Sigmoid colon (tissue), 7 donors: Measurements from ENCODE around the gene MAP2K1. TPM values are rescaled to one million over a fixed set of nuclear protein-coding genes. Genes with fewer than 3 reads are reported as not detected.
"Not testable (repeated sequence)": the region's sequence is repeated elsewhere in the genome, so short reads cannot be mapped to it uniquely, and the experiment has no call there.

Experiments used
- DNase-seq: peaks from one replicate; pipeline ENCODE4 v3.0.0-alpha.2; 2019
- H3K27ac ChIP-seq, 4 donors: fragments of 200-600 bp; sonication (generic); one replicate each; pipeline ENCODE4 v1.5.1; 2016 to 2019; ENCODE audit warnings: mild to moderate bottlenecking in 1 of 4
- H3K27me3 ChIP-seq, 3 donors: fragments of 200-600 bp; sonication (generic); one replicate each; pipeline ENCODE4 v1.5.1; 2019; ENCODE audit warnings: mild to moderate bottlenecking in 1 of 3
- H3K36me3 ChIP-seq, 4 donors: fragments of 200-600 bp; sonication (generic); one replicate each; pipeline ENCODE4 v1.5.1; 2016 to 2019
- H3K4me1 ChIP-seq, 4 donors: fragments of 200-600 bp; sonication (generic); one replicate each; pipeline ENCODE4 v1.5.1; 2017 to 2019
- H3K4me3 ChIP-seq, 4 donors: fragments of 200-600 bp; sonication (generic); one replicate each; pipeline ENCODE4 v1.5.1; 2017 to 2019; ENCODE audit warnings: mild to moderate bottlenecking in 2 of 4, moderate library complexity in 1 of 4
- H3K9me3 ChIP-seq, 4 donors: fragments of 200-600 bp in 3 of 4; sonication (generic) in 3 of 4; one replicate each; pipeline versions ENCODE4 v1.5.1 to v1.6.1; 2013 to 2019
- EP300 ChIP-seq, 4 donors: sonication (generic); formaldehyde crosslinking; IDR thresholded peaks; one replicate each; pipeline ENCODE4 v1.6.1; 2017; ENCODE audit warnings: antibody characterized with exemption in 4 of 4
- POLR2A ChIP-seq, 2 donors: fragments of 450-650 bp; IDR thresholded peaks; one replicate each; pipeline ENCODE4 v1.6.1; 2016; ENCODE audit warnings: antibody characterized with exemption in 2 of 2, mild to moderate bottlenecking in 2 of 2, moderate library complexity in 2 of 2
- POLR2AphosphoS5 ChIP-seq, 4 donors: sonication (generic); formaldehyde crosslinking; IDR thresholded peaks; one replicate each; pipeline ENCODE4 v1.6.1; 2017; ENCODE audit warnings: antibody characterized with exemption in 4 of 4
- WGBS, 2 donors: extraction: QIAGEN DNeasy Blood & Tissue Kit; methylation state at CpG; one replicate each; pipeline ENCODE4 v1.1.7; 2013; 5-methylcytosine and 5-hydroxymethylcytosine counted together
- intact Hi-C: fragments of 100-400 bp; cut with DNase I; formaldehyde crosslinking; loops from one replicate; pipeline ENCODE4 v1.15.1; 2023
- polyA plus RNA-seq, 3 donors: library from polyadenylated mRNA; stranded (reverse); fragments of 200-250 nt; gene quantifications; one replicate each; pipeline ENCODE4 v1.2.3, GENCODE V29; 2013
- total RNA-seq, 4 donors: library from RNA; depleted of rRNA; stranded (reverse); fragments of >200 nt; gene quantifications; one replicate each; pipeline ENCODE4 v1.1.0, GENCODE V29; 2016
- TF ChIP-seq, protein P1 (sequence below), 4 experiments: fragments of 450-650 bp in 3 of 4; fragments of 200-600 bp in 1 of 4; IDR thresholded peaks; one replicate each; pipeline ENCODE4 v1.5.1; 2016 to 2019; ENCODE audit warnings: antibody characterized with exemption in 4 of 4, mild to moderate bottlenecking in 3 of 4, moderate library complexity in 2 of 4
- donor health status: healthy with polysubstance abuse.
- donor health status: Bipolar disorder and iron deficiency.
- donor health status: healthy.

MAP2K1 gene
- total RNA-seq (10 to 100 TPM; 21.0 to 32.8 (median 25.7) TPM), polyA plus RNA-seq (10 to 100 TPM; 19.8 to 38.8 (median 36.8) TPM)

DNA sequence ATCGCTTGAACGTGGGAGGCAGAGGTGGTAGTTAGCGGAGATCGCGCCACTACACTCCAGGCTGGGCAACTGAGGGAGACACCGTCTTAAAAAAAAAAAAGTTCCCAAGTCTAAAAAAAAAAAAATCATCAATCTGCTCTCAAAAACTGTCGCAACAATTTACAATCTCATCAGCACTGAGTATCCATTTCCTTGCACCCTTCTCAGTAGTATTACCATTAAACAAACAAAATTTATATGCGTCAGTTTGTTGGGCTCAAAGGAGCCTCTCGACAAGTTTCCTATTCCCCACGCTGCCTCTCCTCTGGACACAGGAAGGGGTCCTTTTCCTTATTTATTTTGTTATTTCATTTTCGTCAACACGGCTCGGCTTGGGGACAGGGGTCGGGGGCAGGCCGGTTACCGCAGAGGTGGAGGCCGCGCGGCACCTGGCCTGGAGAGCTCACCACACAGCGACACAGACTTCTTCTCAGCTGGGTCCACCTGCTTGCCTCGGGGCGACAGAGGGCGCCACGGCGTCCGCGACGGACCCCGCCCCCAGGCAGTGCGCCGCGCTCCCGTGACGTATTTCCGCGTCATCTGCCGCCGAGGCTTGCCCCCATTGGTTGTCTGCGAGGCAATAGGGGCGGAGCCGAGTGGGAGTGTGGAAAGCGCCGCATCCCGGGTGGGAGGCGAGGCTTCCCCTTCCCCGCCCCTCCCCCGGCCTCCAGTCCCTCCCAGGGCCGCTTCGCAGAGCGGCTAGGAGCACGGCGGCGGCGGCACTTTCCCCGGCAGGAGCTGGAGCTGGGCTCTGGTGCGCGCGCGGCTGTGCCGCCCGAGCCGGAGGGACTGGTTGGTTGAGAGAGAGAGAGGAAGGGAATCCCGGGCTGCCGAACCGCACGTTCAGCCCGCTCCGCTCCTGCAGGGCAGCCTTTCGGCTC lies at the start of gene MAP2K1:
Gene MAP2K1, plus strand, starts transcription at position 709 of the 920 bp plus-strand sequence. CDS start 436 bp downstream, outside the sequence.
- intact Hi-C loops, result loop anchor here (1.0 to 2.0 kb wide), 3 partner anchors 30 to 118 kb away; partner anchors contain the start of genes RPL4, SNAPC5, TIPIN and ZWILCH
- H3K4me3 ChIP-seq, result peak within 1 kb of the TSS; percentile 71 to 99 (median 87)
- 2 to 4% methylated on average over 69 of the region's 69 CpGs for WGBS, 2 donors

DNA sequence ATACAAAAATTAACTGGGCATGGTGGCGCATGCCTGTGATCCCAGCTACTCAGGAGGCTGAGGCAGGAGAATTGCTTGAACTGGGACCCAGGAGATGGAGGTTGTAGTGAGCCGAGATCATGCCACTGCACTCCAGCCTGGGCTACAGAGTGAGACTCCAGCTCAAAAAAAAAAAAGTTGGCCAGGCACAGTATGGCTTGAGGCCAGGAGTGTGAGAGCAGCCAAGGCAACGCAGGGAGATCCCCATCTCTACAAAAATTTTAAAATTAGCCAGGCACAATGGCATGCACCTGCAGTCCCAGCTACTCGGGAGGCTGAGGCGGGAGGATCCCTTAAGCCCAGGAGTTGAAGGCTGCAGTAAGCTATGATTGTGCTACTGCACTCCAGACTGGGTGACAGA lies 38.2 kb upstream of the MAP2K1 start:
- H3K4me3 ChIP-seq, H3K27ac ChIP-seq, H3K9me3 ChIP-seq, intact Hi-C loops, DNase-seq, H3K4me1 ChIP-seq, H3K27me3 ChIP-seq: not testable (repeated sequence)
- H3K36me3 ChIP-seq, result peaks cover 0 to 63% (median 5%) of the 10 kb centered on the region in 4 donors
- 64 to 80% methylated on average over 5 of the region's 5 CpGs for WGBS, 2 donors

More for the DNA sequence above, at the start of gene MAP2K1:
- Histone ChIP-seq H3K36me3 (no peaks in the 10 kb centered on the region), H3K27me3 (no peaks in the 10 kb centered on the region), H3K27ac (peak within 1 kb of the TSS; percentile 93 to 99 (median 98)), H3K4me1 (peaks cover 0 to 33% (median 21%) of the 10 kb centered on the region in 4 donors), H3K9me3 (no peaks in the 10 kb centered on the region)
- DNase-seq, result peak; percentile 99
- peak in 2 of 4 donors; percentile 5 to 43 for TF ChIP-seq EP300 (IDR thresholded peaks at IDR 0.05)
- peak; percentile 43 to 60 for TF ChIP-seq POLR2A (IDR thresholded peaks at IDR 0.05)
- TF ChIP-seq POLR2AphosphoS5 (IDR thresholded peaks at IDR 0.05), result peak; percentile 80 to 90 (median 86)
- TF ChIP-seq, protein P1, sequence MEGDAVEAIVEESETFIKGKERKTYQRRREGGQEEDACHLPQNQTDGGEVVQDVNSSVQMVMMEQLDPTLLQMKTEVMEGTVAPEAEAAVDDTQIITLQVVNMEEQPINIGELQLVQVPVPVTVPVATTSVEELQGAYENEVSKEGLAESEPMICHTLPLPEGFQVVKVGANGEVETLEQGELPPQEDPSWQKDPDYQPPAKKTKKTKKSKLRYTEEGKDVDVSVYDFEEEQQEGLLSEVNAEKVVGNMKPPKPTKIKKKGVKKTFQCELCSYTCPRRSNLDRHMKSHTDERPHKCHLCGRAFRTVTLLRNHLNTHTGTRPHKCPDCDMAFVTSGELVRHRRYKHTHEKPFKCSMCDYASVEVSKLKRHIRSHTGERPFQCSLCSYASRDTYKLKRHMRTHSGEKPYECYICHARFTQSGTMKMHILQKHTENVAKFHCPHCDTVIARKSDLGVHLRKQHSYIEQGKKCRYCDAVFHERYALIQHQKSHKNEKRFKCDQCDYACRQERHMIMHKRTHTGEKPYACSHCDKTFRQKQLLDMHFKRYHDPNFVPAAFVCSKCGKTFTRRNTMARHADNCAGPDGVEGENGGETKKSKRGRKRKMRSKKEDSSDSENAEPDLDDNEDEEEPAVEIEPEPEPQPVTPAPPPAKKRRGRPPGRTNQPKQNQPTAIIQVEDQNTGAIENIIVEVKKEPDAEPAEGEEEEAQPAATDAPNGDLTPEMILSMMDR (IDR thresholded peaks at IDR 0.05), result peak; percentile 36 to 69 (median 52)

DNA sequence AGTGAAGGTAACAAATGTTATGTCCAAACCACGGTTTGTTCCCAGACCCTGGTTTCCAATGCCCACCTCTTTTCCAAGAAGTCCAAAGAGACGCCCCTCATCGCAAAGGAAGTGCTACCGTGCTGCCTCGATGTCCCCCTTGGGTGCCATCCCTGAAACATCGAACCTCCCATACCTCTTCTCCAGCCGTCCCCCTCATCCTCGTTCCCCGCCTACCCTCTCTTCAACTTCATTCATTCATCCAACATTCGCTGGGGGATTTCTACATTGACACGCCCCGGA lies 30.7 kb upstream of the MAP2K1 start:
- Histone ChIP-seq H3K4me3 (peak overlapping the region; percentile 51 to 85 (median 72)), H3K9me3 (no peaks in the 10 kb centered on the region), H3K4me1 (peaks cover 0 to 11% (median 8%) of the 10 kb centered on the region in 4 donors), H3K36me3 (peaks cover 0 to 18% (median 0%) of the 10 kb centered on the region in 4 donors), H3K27ac (peak overlapping the region; percentile 80 to 88 (median 86)), H3K27me3 (no peaks in the 10 kb centered on the region)
- intact Hi-C loops, result loop anchor here (1.0 to 2.0 kb wide), 2 partner anchors 31 to 149 kb away; partner anchors contain the start of genes RPL4 and ZWILCH
- TF ChIP-seq EP300 (IDR thresholded peaks at IDR 0.05) (no peak), POLR2AphosphoS5 (IDR thresholded peaks at IDR 0.05) (no peak), POLR2A (IDR thresholded peaks at IDR 0.05) (no peak)
- TF ChIP-seq, protein P1 (IDR thresholded peaks at IDR 0.05), result no peak
- WGBS, 2 donors, result 2 to 3% methylated on average over 12 of the region's 12 CpGs
- no peak for DNase-seq

DNA sequence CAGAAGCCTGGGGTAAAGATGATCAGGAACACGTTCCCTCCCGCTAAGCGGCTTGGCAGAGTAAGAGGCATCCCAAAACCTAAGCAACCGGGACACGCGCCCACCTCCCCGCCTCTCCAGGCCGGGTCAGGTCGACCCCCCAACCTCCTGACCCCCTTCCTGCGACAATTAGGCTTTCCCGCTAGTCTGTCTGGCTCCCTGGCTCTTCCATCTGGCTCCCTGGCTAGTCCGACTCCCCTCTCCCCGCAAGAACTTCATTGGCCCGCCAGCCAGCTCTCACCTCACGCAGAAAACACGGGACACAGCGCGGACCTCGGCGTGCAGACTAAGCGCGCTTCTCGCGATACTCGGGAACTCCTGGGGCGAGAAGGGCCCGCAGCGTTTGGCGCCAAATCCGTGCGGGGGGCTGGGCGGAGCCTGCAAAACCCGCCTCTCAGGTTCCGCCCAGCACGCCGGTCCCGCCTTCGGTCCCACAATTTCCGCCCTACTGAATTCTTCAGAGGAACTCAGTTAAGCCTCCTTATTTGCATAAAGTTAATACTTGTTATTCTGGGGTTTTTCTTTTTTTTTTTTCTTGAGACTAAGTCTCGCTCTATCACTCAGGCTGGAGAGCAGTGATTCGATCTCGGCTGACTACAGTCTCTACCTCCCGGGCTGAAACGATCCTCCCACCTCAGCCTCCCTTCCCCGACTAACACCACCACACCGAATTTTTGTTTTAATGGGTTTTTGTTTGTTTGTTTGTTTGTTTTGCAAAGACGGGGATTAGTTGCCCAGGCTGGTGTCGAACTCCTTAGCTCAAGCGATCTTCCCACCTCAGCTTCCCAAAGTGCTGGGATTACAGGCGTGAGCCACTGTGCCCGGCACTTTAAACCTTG lies 30.1 kb upstream of the MAP2K1 start, which contains the start of gene TIPIN:
Gene TIPIN, minus strand, starts transcription at position 327 of the 878 bp plus-strand sequence. CDS start 3,738 bp downstream, outside the sequence.
- 2 to 7% methylated on average over 51 of the region's 51 CpGs for WGBS, 2 donors

DNA sequence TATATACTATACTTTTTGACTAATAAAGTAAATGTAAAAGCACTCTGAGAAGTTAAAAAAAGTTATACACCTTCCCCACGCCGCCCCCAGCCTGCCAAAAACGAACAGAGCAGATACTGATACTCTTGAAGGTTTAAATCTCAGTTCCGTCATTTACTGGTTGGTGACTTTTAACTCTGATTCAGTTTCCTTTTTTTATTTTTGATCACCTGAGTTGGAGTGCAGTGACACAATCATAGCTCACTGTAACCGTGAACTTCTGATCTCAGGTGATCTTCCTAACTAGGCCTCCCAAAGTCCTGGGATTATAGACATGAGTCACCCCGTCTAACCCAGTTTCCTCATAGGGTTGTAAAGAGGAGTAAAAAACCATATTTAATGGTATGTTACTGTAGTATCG lies 27.0 kb upstream of the MAP2K1 start:
- TF ChIP-seq POLR2A (IDR thresholded peaks at IDR 0.05) (no peak), EP300 (IDR thresholded peaks at IDR 0.05) (no peak), POLR2AphosphoS5 (IDR thresholded peaks at IDR 0.05) (no peak)
- TF ChIP-seq, protein P1 (IDR thresholded peaks at IDR 0.05), result no peak
- Histone ChIP-seq H3K36me3 (no peaks in the 10 kb centered on the region), H3K9me3 (no peaks in the 10 kb centered on the region), H3K4me1 (peaks cover 0 to 11% (median 8%) of the 10 kb centered on the region in 4 donors), H3K4me3 (no peak overlapping the region), H3K27ac (no peak overlapping the region), H3K27me3 (no peaks in the 10 kb centered on the region)
- 41 to 71% methylated on average over 7 of the region's 7 CpGs for WGBS, 2 donors
- no peak for DNase-seq
- intact Hi-C loops, result no loop called here

More for the DNA sequence above, 30.1 kb upstream of the MAP2K1 start, which contains the start of gene TIPIN:
- peak within 1 kb of the TSS; percentile 80 to 88 (median 86) for H3K27ac ChIP-seq
- peaks cover 0 to 13% (median 0%) of the 10 kb centered on the region in 4 donors for H3K36me3 ChIP-seq
- DNase-seq, result peak; percentile 98
- H3K4me1 ChIP-seq, result peaks cover 0 to 11% (median 8%) of the 10 kb centered on the region in 4 donors
- no peaks in the 10 kb centered on the region for H3K27me3 ChIP-seq
- peak within 1 kb of the TSS; percentile 51 to 85 (median 72) for H3K4me3 ChIP-seq
- H3K9me3 ChIP-seq, result no peaks in the 10 kb centered on the region
- intact Hi-C loops, result loop anchor here (1.0 to 2.0 kb wide), 2 partner anchors 31 to 148 kb away; partner anchors contain the start of genes RPL4 and ZWILCH
- no peak for TF ChIP-seq POLR2A (IDR thresholded peaks at IDR 0.05)
- TF ChIP-seq POLR2AphosphoS5 (IDR thresholded peaks at IDR 0.05), result peak; percentile 36 to 77 (median 69)

DNA sequence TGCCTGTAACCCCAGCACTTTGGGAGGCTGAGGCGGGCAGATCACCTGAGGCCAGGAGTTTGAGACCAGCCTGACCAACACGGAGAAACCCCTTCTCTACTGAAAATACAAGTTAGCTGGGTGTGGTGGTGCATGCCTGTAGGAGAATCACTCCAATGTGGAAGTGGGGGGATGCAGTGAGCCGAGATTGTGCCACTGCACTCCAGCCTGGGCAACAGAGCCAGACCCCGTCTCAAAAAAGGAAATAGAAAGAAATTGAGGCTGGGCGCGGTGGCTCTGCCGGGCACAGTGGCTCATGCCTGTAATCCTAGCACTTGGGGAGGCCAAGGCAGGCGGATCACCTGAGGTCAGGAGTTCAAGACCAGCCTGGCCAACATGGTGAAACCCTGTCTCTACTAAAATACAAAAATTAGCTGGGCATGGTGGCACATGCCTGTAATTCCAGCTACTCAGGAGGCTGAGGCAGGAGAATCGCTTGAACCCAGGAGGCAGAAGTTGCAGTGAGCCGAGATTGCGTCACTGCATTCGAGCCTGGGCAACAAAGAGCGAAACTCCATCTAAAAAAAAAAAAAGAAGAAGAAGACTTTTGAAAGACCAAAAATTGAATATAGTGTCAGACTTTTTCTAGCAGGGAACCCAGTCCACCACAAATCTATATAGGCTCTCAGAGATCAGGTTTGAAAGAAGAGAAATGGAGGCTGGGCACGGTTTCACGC lies 24.8 kb upstream of the MAP2K1 start:
- intact Hi-C loops, H3K4me3 ChIP-seq, H3K36me3 ChIP-seq, H3K4me1 ChIP-seq, H3K27me3 ChIP-seq, H3K27ac ChIP-seq, DNase-seq, H3K9me3 ChIP-seq: not testable (repeated sequence)
- 84 to 87% methylated on average over 15 of the region's 15 CpGs for WGBS, 2 donors
